H9 (cell line): ENCODE results near the gene SIL1. TPM values are rescaled to one million over a fixed set of nuclear protein-coding genes. Genes with fewer than 3 reads are reported as not detected.

Experiments used
- DNase-seq: peaks from one replicate; pipeline ENCODE4 v3.0.0-alpha.2; 2017
- H2AFZ ChIP-seq: one replicate; pipeline ENCODE4 v1.6.1; 2013; ENCODE audit warnings: mild to moderate bottlenecking, low read length, control low read depth, moderate library complexity
- H2AK5ac ChIP-seq: 2 replicates; pipeline ENCODE4 v1.6.1; 2013; ENCODE audit warnings: low read length, control low read depth, mixed read lengths; ENCODE audit not compliant: insufficient read length
- H2BK120ac ChIP-seq: one replicate; pipeline ENCODE4 v1.6.1; 2013; ENCODE audit warnings: low read depth, mild to moderate bottlenecking, low read length, control low read depth, inconsistent platforms; ENCODE audit not compliant: poor library complexity, severe bottlenecking
- H2BK12ac ChIP-seq: 2 replicates; pipeline ENCODE4 v1.6.1; 2013; ENCODE audit warnings: low read length, control low read depth, mixed read lengths, low read depth; ENCODE audit not compliant: insufficient read length
- H2BK15ac ChIP-seq: 2 replicates; pipeline ENCODE4 v1.6.1; 2013; ENCODE audit warnings: low read depth, low read length, control low read depth
- H2BK20ac ChIP-seq: one replicate; pipeline ENCODE4 v1.6.1; 2013; ENCODE audit warnings: low read depth, mild to moderate bottlenecking, low read length, control low read depth, inconsistent platforms; ENCODE audit not compliant: poor library complexity, severe bottlenecking
- H2BK5ac ChIP-seq: 2 replicates; pipeline ENCODE4 v1.6.1; 2013; ENCODE audit warnings: low read length, control low read depth, mixed read lengths; ENCODE audit not compliant: insufficient read length
- H3K14ac ChIP-seq: 2 replicates; pipeline ENCODE4 v1.6.1; 2013; ENCODE audit warnings: low read length, control low read depth; ENCODE audit not compliant: insufficient read depth
- H3K18ac ChIP-seq: 2 replicates; pipeline ENCODE4 v1.6.1; 2013; ENCODE audit warnings: low read depth, mild to moderate bottlenecking, mixed read lengths, low read length, control low read depth; ENCODE audit not compliant: insufficient read length
- H3K23ac ChIP-seq: 2 replicates; pipeline ENCODE4 v1.6.1; 2013; ENCODE audit warnings: low read length, control low read depth, mixed read lengths, low read depth; ENCODE audit not compliant: insufficient read length
- H3K23me2 ChIP-seq: 2 replicates; pipeline ENCODE4 v1.6.1; 2013; ENCODE audit warnings: low read depth, mild to moderate bottlenecking, mixed read lengths, low read length, control low read depth; ENCODE audit not compliant: insufficient read length, poor library complexity, severe bottlenecking
- H3K27ac ChIP-seq: 2 replicates; pipeline ENCODE4 v1.5.1; 2013; ENCODE audit warnings: low read length, control low read depth, mixed read lengths, low read depth; ENCODE audit not compliant: insufficient read length
- H3K27me3 ChIP-seq: 2 replicates; pipeline ENCODE4 v1.6.1; 2013; ENCODE audit warnings: low read length, control low read depth, inconsistent platforms; ENCODE audit not compliant: insufficient read depth
- H3K4ac ChIP-seq: 2 replicates; pipeline ENCODE4 v1.6.1; 2013; ENCODE audit warnings: low read depth, mild to moderate bottlenecking, control low read depth, inconsistent platforms, low read length, moderate library complexity
- H3K4me1 ChIP-seq: 2 replicates; pipeline ENCODE4 v1.6.1; 2013; ENCODE audit warnings: low read length, control low read depth, inconsistent platforms; ENCODE audit not compliant: insufficient read depth
- H3K4me2 ChIP-seq: 2 replicates; pipeline ENCODE4 v1.6.1; 2013; ENCODE audit warnings: low read length, control low read depth, mixed read lengths; ENCODE audit not compliant: insufficient read length, insufficient read depth
- H3K56ac ChIP-seq: 2 replicates; pipeline ENCODE4 v1.6.1; 2013; ENCODE audit warnings: low read depth, mild to moderate bottlenecking, mixed read lengths, low read length, control low read depth; ENCODE audit not compliant: insufficient read length
- H3K79me1 ChIP-seq: 2 replicates; pipeline ENCODE4 v1.6.1; 2013; ENCODE audit warnings: low read depth, mild to moderate bottlenecking, moderate library complexity, low read length, control low read depth, inconsistent platforms; ENCODE audit not compliant: insufficient read depth, poor library complexity, severe bottlenecking
- H3K79me2 ChIP-seq: 2 replicates; pipeline ENCODE4 v1.6.1; 2013; ENCODE audit warnings: low read length, control low read depth, inconsistent platforms; ENCODE audit not compliant: insufficient read depth
- H3K9ac ChIP-seq: 2 replicates; pipeline ENCODE4 v1.6.1; 2013; ENCODE audit warnings: low read length, control low read depth, mixed read lengths; ENCODE audit not compliant: insufficient read length; ENCODE audit errors: extremely low read depth
- H3K9me3 ChIP-seq: one replicate; pipeline ENCODE4 v1.6.1; 2013; ENCODE audit warnings: low read depth, low read length, inconsistent platforms; ENCODE audit not compliant: control insufficient read depth
- H3T11ph ChIP-seq: one replicate; pipeline ENCODE4 v1.6.1; 2013; ENCODE audit warnings: mild to moderate bottlenecking, low read length, control low read depth, inconsistent platforms
- H4K20me1 ChIP-seq: one replicate; pipeline ENCODE4 v1.6.1; 2013; ENCODE audit not compliant: control insufficient read depth, insufficient read length, insufficient read depth
- H4K5ac ChIP-seq: 2 replicates; pipeline ENCODE4 v1.6.1; 2013; ENCODE audit warnings: low read depth, mild to moderate bottlenecking, mixed read lengths, low read length, control low read depth; ENCODE audit not compliant: insufficient read length
- H4K8ac ChIP-seq: replicated peaks from 2 replicates; pipeline ENCODE4 v1.6.1; 2013; ENCODE audit warnings: low read length, control low read depth, mixed read lengths, low read depth; ENCODE audit not compliant: insufficient read length
- H4K91ac ChIP-seq: 2 replicates; pipeline ENCODE4 v1.6.1; 2013; ENCODE audit warnings: low read depth, mild to moderate bottlenecking, moderate library complexity, mixed read lengths, low read length, control low read depth; ENCODE audit not compliant: insufficient read length
- H3K27ac Mint-ChIP-seq, 3 experiments: 2 replicates in 2 of 3; 3 replicates in 1 of 3; pipeline ENCODE4 v1.8.0; 2020 to 2021; ENCODE audit warnings: mixed read lengths in 3 of 3, mild to moderate bottlenecking in 1 of 3, moderate library complexity in 1 of 3
- H3K27me3 Mint-ChIP-seq: 2 replicates; pipeline ENCODE4 v1.8.0; 2021; ENCODE audit warnings: low read depth, mild to moderate bottlenecking, moderate library complexity, mixed read lengths
- H3K36me3 Mint-ChIP-seq, 3 experiments: 2 replicates in 2 of 3; 3 replicates in 1 of 3; pipeline ENCODE4 v1.8.0; 2020 to 2021; ENCODE audit warnings: low read depth in 3 of 3, mixed read lengths in 3 of 3; ENCODE audit not compliant: insufficient read depth in 1 of 3
- H3K4me1 Mint-ChIP-seq, 2 experiments: 2 replicates each; pipeline ENCODE4 v1.8.0; 2020; ENCODE audit warnings: mixed read lengths in 2 of 2
- H3K4me3 Mint-ChIP-seq, 2 experiments: 2 replicates in 1 of 2; 3 replicates in 1 of 2; pipeline ENCODE4 v1.8.0; 2020 to 2021; ENCODE audit warnings: mild to moderate bottlenecking in 2 of 2, mixed read lengths in 2 of 2, moderate library complexity in 1 of 2
- H3K9me3 Mint-ChIP-seq, 2 experiments: 2 replicates in 1 of 2; 3 replicates in 1 of 2; pipeline ENCODE4 v1.8.0; 2020; ENCODE audit warnings: mild to moderate bottlenecking in 2 of 2, mixed read lengths in 2 of 2, moderate library complexity in 1 of 2
- WGBS: extraction: QIAGEN DNeasy Blood & Tissue Kit; methylation state at CpG from one replicate; pipeline ENCODE4 v1.1.7; 2013; ENCODE audit warnings: missing lambda C conversion rate, low lambda C conversion rate, mixed read lengths; ENCODE audit not compliant: insufficient read length; ENCODE audit errors: extremely low coverage; 5-methylcytosine and 5-hydroxymethylcytosine counted together
- total RNA-seq: library from RNA; stranded (reverse); gene quantifications from 2 replicates; pipeline ENCODE4 v1.2.1, GENCODE V29; 2021
- TF ChIP-seq, protein P1 (sequence below): fragments of 200-600 bp; sonication (generic); conservative IDR thresholded peaks from 3 replicates; pipeline ENCODE4 v1.8.0; 2021; ENCODE audit warnings: antibody characterized with exemption, mild to moderate bottlenecking

The SIL1 gene
- total RNA-seq, 1 experiment from 2014 or later: 10.6 TPM

- Histone ChIP-seq H3K79me1 (no peaks in the 10 kb centered on the region), H4K8ac (no peak overlapping the region), H2BK15ac (no peak overlapping the region), H3K18ac (no peak overlapping the region), H3K27me3 (no peaks in the 10 kb centered on the region), H4K5ac (no peak overlapping the region), H4K20me1 (no peaks in the 10 kb centered on the region), H4K91ac (no peak overlapping the region), H2BK120ac (no peak overlapping the region), H3K27ac (no peak overlapping the region), H3K79me2 (no peaks in the 10 kb centered on the region), H3K9me3 (no peaks in the 10 kb centered on the region), H2AFZ (no peak overlapping the region), H2BK5ac (no peak overlapping the region), H3K9ac (no peak overlapping the region), H3K4me1 (no peaks in the 10 kb centered on the region), H2AK5ac (no peak overlapping the region), H2BK12ac (no peak overlapping the region), H3K4me2 (no peak overlapping the region), H3T11ph (no peak overlapping the region), H3K23me2 (no peaks in the 10 kb centered on the region), H3K14ac (no peak overlapping the region), H3K23ac (no peak overlapping the region), H3K4ac (no peak overlapping the region), H2BK20ac (no peak overlapping the region), H3K56ac (no peak overlapping the region)
- no peak overlapping the region for H3K4me3 Mint-ChIP-seq
- H3K9me3 Mint-ChIP-seq: peaks cover 11 to 16% of the 10 kb centered on the region in 2 experiments
- TF ChIP-seq, protein P1, sequence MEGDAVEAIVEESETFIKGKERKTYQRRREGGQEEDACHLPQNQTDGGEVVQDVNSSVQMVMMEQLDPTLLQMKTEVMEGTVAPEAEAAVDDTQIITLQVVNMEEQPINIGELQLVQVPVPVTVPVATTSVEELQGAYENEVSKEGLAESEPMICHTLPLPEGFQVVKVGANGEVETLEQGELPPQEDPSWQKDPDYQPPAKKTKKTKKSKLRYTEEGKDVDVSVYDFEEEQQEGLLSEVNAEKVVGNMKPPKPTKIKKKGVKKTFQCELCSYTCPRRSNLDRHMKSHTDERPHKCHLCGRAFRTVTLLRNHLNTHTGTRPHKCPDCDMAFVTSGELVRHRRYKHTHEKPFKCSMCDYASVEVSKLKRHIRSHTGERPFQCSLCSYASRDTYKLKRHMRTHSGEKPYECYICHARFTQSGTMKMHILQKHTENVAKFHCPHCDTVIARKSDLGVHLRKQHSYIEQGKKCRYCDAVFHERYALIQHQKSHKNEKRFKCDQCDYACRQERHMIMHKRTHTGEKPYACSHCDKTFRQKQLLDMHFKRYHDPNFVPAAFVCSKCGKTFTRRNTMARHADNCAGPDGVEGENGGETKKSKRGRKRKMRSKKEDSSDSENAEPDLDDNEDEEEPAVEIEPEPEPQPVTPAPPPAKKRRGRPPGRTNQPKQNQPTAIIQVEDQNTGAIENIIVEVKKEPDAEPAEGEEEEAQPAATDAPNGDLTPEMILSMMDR: no peak
- no peaks in the 10 kb centered on the region for H3K4me1 Mint-ChIP-seq
- DNase-seq: no peak
- no peaks in the 10 kb centered on the region; the same call in 1 of the 2 replicates for H3K27me3 Mint-ChIP-seq
- peaks cover under 1 to 17% (median 5%) of the 10 kb centered on the region in 3 experiments; a peak in 4 of 7 replicates for H3K36me3 Mint-ChIP-seq
- no peak overlapping the region for H3K27ac Mint-ChIP-seq
- no CpG with 5 or more reads among the region's 1 CpG for WGBS
Measured at GRCh38 chr5:138999674-139000073, 198.5 kb downstream of the SIL1 start.
